ENCODE results near the gene ANTKMT.

GRCh38 chr16:759110-759910 is 38.4 kb downstream of the ANTKMT start:
- TF ChIP-seq POLR2A (IDR thresholded peaks at IDR 0.05) (peak in 1 of 4 donors; percentile 30), CTCF (IDR thresholded peaks at IDR 0.05) (peak in 1 of 6 experiments; percentile 7), EP300 (IDR thresholded peaks at IDR 0.05) (peak in 1 of 4 donors; percentile 15), POLR2AphosphoS5 (IDR thresholded peaks at IDR 0.05) (no peak)
